GM21619 (cell line): ENCODE measurements around the gene NTSR2.

ENCODE experiments used
- ATAC-seq: cut with Tn5 transposase; IDR thresholded peaks from one replicate; pipeline ENCODE4 v1.9.1; 2021; ENCODE audit not compliant: unreplicated experiment

Gene NTSR2

DNA sequence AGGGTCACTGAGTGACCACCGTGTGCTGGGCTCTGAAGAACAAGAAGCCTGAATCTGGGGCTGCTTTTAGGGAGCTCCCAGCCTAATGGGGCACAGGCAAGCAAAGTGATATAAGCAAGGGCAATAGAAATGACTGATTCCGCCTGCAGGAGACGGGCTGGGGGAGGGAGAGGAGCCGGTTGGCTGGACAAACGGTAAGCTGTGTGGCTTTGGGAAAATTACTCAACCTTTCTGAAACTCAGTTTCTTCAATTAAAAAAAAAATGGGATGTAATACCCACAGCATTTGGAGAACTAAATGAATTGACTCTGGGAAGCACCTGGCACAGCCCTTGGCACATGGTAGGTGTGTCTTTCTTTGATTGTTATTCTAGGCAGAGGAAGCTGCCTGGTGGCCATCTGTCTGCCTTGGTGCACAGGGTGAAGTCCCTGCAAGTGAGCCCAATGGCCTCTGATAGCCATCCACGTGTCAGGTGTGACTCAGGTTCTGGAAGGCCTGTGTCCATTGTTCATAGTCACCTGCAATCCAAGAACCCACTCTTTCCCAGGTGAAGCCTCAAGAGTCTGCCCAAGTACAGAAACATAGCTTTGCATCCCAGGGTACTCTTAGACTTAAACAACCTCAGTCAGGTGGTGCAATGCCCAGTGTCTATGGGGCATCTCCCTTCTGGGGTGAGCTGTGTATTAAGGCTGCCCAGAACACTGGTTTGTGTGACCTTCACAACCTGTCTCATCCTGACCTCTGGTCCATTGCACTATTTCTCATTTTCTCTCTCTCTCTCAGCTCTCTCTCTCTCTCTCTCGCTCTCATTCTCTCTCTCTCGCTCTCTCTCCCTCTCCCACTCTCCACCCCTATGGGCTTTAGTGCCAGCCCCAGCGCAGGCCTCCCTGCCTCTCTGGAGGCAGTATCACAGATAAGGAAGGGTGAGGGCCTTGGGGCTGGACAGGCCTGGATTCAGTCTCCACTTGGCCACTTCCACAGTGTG is 30.0 kb upstream of the NTSR2 start:
- ATAC-seq, result no peak

DNA sequence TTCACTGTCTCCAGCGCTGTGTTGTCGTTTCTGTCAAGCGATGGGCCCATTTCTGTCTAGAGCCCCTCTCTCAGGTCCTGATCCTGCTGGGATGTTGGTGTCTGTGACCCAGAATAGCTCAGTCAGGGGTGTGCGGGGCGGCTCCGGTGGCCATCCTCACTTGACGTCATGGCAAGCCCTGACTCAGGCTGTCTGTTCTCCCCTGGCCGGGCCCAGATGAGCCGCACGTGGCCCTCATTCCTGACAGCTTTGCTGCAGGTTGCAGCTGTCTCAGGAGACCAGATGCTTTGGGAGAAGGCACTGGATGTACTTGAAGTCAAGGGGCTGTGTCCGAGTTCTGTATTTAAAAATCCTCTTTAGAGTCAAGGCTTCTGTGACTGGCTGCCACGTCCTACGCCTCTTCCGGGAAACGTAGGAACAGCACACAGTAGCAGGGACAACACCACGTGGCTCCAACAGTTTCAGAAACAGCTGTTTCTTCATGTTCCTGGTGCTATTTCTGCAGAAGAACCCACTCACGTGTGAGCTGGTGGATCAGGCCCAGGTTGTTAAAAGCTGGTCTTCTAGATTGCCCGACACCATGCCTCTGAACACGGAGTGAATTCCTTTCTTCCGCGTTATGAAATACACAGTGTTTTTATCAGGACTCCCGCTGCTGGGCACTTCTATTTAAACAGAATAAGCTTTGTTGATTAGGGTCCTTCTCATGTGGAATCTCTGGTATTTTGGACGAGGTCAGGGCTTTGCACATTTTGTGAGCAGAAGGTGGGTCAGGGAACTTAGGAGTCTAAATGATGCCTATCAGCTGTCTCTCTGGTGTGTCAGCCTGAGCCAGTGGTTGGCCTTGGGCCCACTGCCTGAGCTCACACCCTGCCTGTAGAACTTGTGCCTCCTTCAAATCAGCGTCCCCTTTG is 28.3 kb upstream of the NTSR2 start:
- ATAC-seq, result no peak

DNA sequence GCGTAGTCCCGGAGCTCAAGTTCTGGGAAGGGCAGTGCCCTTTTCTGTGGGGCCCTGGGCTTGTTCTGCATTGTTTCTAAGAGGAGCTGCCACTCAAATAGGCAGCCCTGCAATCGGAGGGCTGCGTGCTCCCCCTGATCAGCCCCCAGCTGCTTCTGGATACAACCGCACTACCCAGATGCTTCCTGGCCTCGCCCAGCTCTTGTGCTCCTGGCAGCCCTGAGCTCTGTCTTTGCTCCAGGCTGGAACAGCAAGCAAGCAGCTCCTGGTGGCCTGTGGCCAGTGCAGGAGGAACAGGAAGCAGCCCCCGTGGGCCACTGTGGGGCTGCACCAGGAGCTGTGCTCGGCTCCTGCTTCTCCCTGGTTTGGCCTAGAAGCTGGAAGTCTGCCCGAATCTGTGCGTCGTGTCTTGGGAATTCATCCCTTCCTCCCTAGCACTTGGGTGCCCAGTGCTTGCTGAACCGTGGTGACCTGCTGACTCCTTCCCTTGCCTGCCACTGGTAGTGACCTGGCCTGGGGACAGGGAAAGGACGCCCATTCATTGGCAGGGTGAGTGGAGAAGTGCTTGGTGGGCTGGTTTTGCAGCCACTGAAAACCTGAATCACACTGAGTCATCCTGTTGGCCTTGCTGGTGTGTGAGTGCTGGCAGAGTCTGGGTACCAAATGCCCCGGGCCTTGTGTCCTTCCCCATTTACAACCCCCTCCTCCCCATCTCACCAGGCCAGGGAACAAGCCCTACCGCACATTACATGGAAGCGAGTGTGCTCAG is 27.3 kb upstream of the NTSR2 start:
- no peak for ATAC-seq

DNA sequence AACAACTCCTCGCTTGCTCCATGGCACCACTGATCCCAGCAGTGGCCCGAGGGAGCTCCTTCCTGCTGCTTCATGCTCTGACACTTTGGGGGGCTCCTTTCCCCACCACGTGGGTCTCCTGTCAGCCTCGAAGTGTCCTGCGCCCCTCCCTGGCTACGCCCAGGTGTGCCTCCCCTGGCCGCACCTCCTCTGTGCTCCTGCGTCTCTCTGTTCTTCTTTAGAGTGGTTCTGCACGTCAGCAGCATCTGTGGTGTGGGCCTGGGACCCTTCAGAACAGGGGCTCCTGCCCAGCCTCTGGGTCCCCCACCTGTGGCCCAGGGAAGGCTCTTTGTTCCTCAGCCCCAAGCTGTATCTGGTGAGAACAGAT is 26.7 kb upstream of the NTSR2 start:
- ATAC-seq, result no peak

DNA sequence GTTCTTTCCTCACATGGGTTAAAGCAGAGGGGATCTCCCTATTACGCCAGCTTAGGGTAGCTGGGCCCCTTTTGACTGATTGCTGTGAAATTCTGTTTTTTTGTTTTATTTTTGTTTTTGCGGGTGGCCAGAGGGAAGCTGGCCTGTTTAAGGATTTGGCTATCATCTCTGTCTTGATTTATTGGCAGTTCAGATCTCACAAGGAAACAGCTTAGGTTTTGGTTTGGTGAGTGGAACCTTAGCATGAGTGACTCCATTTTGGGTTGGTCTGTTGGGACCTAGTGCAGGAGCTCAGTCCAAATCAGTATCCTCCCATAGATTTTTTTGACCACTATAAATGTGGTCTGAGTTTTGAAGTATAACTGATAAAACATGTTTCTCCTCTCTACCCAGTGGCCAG is 25.6 kb upstream of the NTSR2 start:
- no peak for ATAC-seq

DNA sequence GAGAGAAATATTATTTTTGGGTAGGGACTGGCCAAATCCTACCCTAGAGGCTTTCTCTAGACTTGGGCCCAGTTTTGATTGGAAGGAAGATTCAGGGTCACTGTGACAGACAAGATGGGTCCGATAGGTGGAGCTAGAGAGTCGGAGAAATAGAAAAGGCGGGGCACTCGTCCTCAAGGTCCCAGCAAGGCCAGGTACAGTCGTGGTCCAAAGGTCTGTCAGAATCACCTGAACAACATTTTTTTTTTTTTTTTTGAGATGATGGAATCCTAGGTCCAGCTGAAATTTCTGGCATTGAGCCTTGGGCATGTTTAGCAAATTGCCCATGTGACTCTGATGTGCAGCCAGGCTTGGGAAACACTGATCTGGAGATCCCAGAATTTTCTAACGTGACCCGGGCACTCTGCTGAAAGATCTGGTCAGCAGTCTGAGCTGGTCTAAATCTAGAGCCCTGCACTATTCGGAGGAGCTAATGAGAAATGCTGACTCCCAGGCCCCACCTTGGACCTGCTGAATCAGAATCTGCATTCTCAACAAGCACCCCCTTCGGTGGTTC is 23.0 kb upstream of the NTSR2 start:
- peak; percentile 82 for ATAC-seq

DNA sequence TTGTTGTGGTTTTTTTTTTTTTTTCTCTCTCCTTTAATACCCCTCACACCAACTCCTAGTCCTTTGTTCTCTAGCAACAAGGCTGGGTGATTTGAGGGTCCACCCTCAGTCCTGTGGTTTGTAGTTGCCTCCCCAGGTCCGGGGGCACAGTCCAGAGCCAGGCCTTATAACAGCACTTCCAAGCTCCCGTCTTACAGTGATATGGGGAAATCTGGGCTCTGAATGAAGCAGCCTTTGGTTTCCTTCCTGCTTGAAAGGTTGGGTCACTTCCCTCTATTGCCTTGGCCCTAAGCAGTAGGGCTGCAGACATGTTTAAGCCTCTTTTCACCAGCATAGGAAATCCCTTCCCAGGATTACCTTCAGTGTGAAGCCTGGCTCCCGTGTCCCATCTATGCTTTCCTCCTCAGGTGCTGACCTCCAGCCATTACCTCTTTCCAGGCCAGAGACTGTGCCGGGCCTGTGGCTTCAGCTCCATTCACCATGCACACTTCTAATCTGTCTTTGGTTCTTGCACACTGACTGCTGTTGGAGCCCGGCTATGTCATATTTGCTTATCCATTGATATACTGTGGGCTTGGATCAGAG is 21.2 kb upstream of the NTSR2 start:
- no peak for ATAC-seq

DNA sequence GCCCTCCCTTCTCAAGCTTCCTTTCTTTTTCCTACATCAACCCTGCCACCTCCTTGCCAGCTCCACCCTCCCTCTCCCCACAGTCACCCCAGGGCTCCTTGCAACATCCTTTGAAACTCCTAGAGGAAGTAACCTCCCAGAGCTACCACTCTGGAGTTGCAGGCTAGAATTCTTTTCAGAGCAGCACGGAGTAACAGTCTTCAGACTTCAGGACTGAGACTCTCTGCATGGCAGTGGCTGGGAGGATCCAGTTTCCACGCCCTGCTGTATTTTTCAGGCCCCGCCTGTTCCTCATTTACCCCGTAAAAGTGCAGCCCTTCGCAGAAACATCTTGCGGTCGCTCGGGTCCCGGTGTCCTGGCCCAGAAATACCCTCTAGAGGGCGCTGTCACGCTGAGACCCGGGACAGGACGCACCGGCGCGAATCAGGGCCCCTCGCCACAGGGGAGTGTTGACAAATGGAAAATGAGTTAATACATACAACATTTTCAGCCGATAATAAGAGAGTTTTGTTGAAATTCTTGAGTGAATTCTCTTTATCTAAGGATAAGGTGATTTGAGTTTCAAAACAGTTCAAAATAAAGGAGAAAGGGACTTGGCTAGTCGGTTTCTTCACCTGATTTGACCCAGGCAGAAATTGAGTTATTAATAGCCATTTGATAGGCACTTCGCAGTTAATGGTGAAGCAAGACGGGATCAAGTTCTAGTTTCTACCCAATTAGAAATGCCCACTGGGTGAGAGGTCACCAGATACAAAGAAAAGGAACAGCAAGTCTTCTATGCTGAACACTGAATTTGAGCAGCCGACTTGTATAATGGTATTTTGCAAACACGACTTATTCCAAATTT is 18.5 kb upstream of the NTSR2 start:
- peak; percentile 81 for ATAC-seq

DNA sequence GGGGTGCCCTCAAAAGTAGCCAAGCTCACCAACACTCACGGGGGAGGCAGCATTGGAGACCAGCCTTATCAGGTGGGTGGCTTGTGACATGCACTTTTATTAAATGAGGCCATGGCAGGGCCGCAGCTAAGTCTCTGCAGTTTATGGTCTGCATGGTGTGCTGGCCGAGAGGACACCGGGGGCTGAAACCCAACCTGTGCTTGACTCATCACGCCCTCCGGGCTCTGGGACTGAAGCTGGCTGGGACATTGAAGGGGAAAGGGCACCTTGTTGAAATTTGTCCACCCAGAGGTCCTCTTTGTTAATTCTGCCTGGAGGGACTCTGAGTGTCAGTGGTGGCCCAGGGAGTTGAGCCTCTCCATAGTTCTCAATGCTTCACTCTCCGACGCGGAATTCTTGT is 17.7 kb upstream of the NTSR2 start:
- no peak for ATAC-seq

DNA sequence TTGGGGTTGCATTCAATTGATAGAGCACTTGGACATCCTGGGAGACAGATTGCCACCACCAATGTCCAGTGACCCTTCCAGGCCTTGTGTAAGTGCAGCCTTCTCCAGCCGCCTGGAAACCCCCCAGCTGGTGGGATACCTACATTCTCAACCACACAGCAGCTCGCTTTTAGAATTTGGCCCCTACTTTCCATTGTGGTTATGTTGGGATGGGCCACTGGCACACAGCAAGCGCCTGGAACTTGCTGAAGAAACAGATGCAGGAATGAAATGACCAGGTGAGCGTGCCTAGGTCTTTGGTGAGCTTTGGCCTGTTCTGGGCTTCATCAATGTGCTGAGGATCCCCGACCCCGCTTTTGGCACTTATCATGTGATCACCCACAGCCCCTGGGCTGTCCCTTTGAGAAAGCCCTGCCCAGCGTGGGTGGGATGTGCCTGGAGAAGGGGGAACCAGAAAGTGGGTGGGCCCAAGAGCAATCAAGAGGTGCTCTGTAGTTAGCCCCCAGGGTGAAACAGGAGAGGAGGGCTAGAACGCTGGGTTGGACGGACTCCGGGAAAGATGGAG is 16.0 kb upstream of the NTSR2 start:
- no peak for ATAC-seq

DNA sequence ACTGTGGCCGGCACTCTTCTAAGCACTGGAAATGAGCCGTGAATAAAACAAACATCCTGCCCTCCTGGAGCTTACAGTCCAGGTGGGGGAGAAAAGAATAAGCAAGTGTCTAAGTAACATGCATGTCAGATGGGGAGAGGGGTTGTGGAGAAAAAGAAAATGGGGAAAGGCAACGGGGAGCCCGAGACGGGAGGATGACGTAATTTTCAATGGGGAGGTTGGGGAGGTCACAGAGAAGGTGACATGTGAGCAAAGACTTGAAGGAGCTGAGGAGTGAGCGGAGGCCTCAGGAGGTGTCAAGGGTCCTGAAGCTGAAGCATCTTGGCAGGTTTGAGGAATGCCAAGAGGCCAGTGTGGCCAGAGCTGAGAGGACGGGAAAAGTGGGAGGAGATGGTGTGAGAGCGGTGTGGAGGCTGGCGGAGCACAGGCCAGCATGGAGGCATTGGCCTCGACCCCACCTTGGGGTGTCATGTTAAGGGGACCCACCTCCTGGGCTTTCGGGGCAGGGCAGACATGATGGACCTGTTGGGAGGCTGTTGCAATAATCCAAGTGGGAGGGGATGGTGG is 15.0 kb upstream of the NTSR2 start:
- ATAC-seq, result no peak

DNA sequence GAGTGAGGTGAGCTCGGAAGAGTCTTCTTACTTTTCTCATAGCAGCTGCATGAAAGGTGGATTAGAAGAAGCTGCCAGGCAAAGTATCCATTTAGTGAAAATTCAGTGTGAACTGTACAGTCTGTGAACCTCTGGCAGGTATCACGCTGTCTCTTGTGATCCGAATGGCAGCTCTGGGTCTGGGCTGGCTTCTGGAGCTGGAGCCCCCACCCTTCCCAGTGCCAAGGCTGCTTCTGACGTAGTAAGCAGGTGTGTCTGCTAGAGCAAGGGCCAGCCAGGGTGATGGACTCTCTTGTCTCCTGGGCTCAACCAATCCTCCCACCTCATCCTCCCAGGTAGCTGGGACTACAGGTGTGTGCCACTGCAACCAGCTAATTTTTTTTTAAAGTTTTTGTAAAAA is 14.0 kb upstream of the NTSR2 start:
- ATAC-seq, result no peak

DNA sequence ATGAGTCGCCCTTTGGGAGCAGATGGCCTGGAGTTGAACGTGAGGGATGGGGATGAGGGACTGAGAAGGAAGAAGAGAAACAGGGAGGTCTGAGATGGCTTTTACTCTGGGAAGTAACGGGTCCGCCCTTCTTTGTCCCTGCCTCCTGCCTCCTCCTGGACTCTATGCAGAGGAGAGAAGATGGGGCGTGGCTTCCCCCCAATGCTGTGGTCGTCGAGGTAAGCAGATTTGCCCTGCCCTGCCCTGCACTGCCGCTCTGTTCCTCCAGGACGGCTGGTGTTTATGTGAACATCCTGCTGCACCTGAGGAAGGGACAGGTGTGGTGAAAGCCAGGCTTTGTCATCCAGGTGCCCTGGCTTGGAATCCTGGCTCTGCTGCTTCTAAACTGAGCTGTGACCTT is 13.5 kb upstream of the NTSR2 start:
- ATAC-seq, result no peak

DNA sequence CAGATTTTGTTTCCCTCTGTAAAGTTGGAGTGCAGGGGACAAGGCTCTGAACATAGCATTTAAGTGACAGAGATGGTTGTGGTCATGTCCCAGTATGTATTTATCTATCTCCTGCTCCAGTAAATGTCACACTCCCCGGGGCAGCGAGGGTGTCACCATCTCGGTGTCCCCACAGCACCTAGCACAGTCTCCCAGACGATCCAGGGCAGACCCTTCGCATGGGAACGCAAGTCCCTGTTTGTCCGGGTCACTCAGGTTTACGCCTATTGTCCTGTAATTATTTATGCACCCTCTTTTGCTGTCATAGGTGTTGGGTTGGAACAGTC is 12.6 kb upstream of the NTSR2 start:
- ATAC-seq, result no peak

DNA sequence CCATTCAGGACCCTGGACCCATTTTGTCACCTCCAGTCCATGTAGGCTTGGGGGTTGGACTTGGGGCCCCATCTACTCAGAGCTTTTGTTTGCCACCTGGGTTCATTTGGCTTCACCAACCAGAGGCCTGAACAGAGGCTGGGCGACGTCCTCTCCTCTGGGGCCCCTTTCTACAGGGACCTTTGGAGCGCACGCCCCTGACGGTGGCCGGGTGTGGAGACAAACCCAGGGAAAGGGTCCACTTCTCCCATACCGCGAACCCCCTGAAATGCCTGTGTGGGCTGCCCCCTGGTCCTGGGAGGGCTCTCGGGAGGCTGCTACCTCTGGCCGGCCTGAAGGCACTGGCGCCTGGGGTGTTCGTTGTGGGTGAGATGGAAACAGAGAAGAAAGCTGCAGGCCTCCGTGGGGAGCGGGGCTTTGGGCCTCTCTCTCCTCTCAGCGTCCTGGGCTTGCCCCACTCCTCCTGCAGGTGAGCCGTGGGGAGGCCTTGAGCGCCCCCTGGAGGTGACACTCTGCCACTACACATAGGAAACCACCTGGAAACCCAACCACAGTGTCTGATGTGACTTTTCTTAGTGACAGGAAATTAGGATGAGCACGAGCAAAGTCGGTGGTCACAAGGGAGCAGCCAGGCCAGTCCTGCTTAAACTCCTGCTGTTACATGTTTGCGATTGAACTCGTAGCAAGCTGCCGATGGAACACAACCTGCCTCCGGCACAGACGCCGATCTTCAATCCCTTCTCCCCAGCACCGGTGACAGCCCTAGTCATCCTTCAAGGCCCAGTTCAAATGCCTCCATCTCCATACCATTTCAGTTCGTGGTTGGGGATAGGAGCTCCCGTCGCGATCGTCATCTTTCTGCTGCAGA is 12.0 kb upstream of the NTSR2 start:
- ATAC-seq, result no peak

DNA sequence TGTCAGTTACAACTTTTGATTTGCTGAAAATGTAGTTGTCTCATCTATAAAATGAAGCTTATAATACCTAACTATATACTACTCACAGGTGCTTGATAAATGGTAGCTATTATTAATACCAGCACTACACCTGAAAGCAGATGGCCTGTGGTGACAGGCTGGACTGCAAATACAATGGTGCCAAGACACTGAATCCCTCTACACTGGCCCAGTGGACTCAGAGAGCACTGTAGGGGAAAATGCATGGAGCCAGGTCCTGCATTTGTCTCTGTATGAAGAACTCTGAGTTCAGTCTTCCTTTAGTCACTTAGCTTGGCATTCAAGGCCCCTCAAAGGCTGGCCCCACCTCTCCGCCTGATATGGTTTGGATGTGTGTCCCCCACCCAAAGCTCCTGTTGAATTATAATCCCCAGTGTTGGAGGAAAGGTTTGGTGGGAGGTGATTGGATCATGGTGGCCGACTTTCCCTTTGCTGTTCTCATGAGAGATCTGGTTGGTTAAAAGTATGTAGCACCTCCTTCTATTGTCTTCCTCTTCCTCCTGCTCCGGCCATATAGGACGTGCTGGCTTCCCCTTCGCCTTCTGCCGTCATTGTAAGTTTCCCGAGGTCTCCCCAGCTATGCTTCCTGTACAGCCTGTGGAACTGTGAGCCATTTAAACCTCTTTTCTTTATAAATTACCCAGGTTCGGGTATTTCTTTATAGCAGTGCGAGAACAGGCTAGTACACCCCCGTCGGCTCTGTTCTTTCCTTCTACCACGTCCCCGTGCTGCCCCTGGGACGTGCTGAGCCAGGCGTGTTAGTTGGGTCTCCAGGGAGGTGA is 11.1 kb upstream of the NTSR2 start:
- no peak for ATAC-seq

DNA sequence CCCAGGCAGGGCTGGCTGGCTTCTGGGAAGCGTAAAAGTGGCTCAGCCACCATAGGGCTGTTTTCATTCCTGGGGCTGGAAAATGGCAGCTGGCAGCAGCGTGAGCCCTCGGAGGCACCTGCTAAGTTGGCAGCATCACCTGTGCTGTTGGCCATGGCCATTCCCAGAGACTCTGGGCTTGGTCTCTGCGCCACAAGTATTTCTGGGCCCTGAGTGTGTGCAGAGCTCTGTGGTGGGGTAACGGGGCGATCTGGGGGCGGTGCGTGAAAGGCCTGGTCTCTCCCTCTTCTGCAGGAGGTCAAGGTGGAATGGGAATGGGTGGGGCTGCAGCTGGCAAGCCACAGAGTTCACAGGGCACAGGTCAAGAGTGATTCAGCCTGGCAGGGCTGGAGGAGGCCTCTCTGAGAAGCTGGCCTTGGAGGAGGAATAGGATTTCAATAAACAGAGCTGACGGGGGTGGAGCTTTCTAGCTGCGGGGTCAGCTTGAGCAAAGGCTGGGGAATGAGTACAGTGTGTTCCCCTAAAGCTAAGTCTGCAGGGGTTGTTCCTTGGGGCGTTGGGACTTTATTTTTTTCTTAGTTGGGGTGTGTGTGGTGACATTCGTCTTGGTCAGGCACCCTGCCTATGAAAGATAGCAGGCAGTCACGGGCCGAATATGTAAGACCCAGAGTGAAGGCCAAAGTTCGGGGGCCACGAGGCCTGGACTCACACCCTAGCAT is 10.3 kb upstream of the NTSR2 start:
- no peak for ATAC-seq
